Hepatocyte (in vitro differentiated cells): Measurements from ENCODE around the gene CRELD2.

Source experiments
- CTCF ChIP-seq: fragments of 200-600 bp; sonication (generic); IDR thresholded peaks from 2 replicates; pipeline ENCODE4 v1.5.1; 2016; ENCODE audit warnings: antibody characterized with exemption, mild to moderate bottlenecking; ENCODE audit not compliant: poor library complexity
- EZH2 ChIP-seq: fragments of 200-600 bp; sonication (generic); IDR thresholded peaks from 2 replicates; pipeline ENCODE4 v1.6.1; 2016; ENCODE audit warnings: antibody characterized with exemption, mild to moderate bottlenecking, borderline replicate concordance
- EZH2phosphoT487 ChIP-seq: fragments of 200-600 bp; sonication (generic); IDR thresholded peaks from one replicate; pipeline ENCODE4 v1.6.1; 2018; ENCODE audit warnings: antibody characterized with exemption, mild to moderate bottlenecking, low read depth, moderate library complexity; ENCODE audit not compliant: unreplicated experiment, severe bottlenecking

GRCh38 chr22:49926916-49927315, 8.5 kb downstream of the CRELD2 start:
- no peak for TF ChIP-seq CTCF
- no peak for TF ChIP-seq EZH2phosphoT487
- TF ChIP-seq EZH2: no peak
